Measurements from ENCODE around the gene ITGA2B.
"Not testable (repeated sequence)": the region's sequence is repeated elsewhere in the genome, so short reads cannot be mapped to it uniquely, and the experiment has no call there.

Gene ITGA2B

GRCh38 chr17:44389281-44389680 is at the start of gene ITGA2B:
ITGA2B (minus strand) TSS chr17:44389649; CDS start chr17:44389473, 176 bp downstream.
- no peak for DNase-seq (ENCODE audit: low spot score)

- no peak for DNase-seq (ENCODE audit: low spot score)
These were observed 49.7 kb upstream of the ITGA2B start for GRCh38 chr17:44439168-44439567.

- DNase-seq (ENCODE audit: low spot score), result no peak
These were observed 49.2 kb upstream of the ITGA2B start for GRCh38 chr17:44438636-44439035.

- no peak for DNase-seq (ENCODE audit: low spot score)
These were observed 46.9 kb upstream of the ITGA2B start for GRCh38 chr17:44436336-44436735.

- DNase-seq (ENCODE audit: low spot score), result no peak
These were observed 43.1 kb upstream of the ITGA2B start for GRCh38 chr17:44432254-44433157.

- no peak for DNase-seq (ENCODE audit: low spot score)
These were observed 35.5 kb upstream of the ITGA2B start for GRCh38 chr17:44424828-44425461.

- peak; percentile 37 for DNase-seq (ENCODE audit: low spot score)
These were observed 28.1 kb upstream of the ITGA2B start for GRCh38 chr17:44417553-44417952.

GRCh38 chr17:44416558-44417289 is 27.3 kb upstream of the ITGA2B start:
- no peak for DNase-seq (ENCODE audit: low spot score)

- DNase-seq (ENCODE audit: low spot score), result no peak
These were observed 25.1 kb upstream of the ITGA2B start for GRCh38 chr17:44414394-44415155.

- DNase-seq (ENCODE audit: low spot score), result no peak
These were observed 20.0 kb upstream of the ITGA2B start for GRCh38 chr17:44409309-44410028.

- no peak for DNase-seq (ENCODE audit: low spot score)
These were observed 19.3 kb upstream of the ITGA2B start for GRCh38 chr17:44408786-44409185.

- no peak for DNase-seq (ENCODE audit: low spot score)
These were observed 13.2 kb upstream of the ITGA2B start for GRCh38 chr17:44402564-44403172.

- DNase-seq (ENCODE audit: low spot score), result no peak
These were observed 10.9 kb upstream of the ITGA2B start for GRCh38 chr17:44400226-44400847.

- no peak for DNase-seq (ENCODE audit: low spot score)
These were observed 9.5 kb upstream of the ITGA2B start for GRCh38 chr17:44398692-44399691.

- no peak for DNase-seq (ENCODE audit: low spot score)
These were observed 8.3 kb upstream of the ITGA2B start for GRCh38 chr17:44397479-44398440.

GRCh38 chr17:44396946-44397345 is 7.5 kb upstream of the ITGA2B start:
- DNase-seq (ENCODE audit: low spot score), result no peak

- DNase-seq (ENCODE audit: low spot score), result no peak
These were observed 5.4 kb upstream of the ITGA2B start for GRCh38 chr17:44394833-44395232.

GRCh38 chr17:44394112-44394511 is 4.7 kb upstream of the ITGA2B start:
- DNase-seq (ENCODE audit: low spot score), result not testable (repeated sequence)
